ENCODE data around the gene CEND1.

Gene CEND1

GRCh38 chr11:789943-790342, at the start of gene CEND1:
Gene CEND1, minus strand, starts transcription at chr11:790090. Its CDS starts 1,514 bp downstream, at chr11:788576.
- no peak for ATAC-seq (ENCODE audit: insufficient read depth, low read depth)
- Histone ChIP-seq H2AFZ (ENCODE audit: low read depth, low read length) (no peak within 1 kb of the TSS), H3K4me2 (ENCODE audit: insufficient read depth, low read length) (no peak within 1 kb of the TSS), H3K27me3 (ENCODE audit: insufficient read depth, low read length, poor library complexity) (no peaks in the 10 kb centered on the region), H3K9me3 (ENCODE audit: insufficient read depth, low read length, severe bottlenecking) (no peaks in the 10 kb centered on the region), H3K27ac (ENCODE audit: low read length) (no peak within 1 kb of the TSS), H3K36me3 (ENCODE audit: insufficient read depth, low read length) (peaks cover 29% of the 10 kb centered on the region), H3K9ac (ENCODE audit: low read depth, low read length) (no peak within 1 kb of the TSS), H3K4me3 (ENCODE audit: low read depth in 1 of 2, low read length in 2 of 2) (no peak within 1 kb of the TSS), H3K4me1 (ENCODE audit: insufficient read depth, low read length) (peaks cover 3% of the 10 kb centered on the region), H4K20me1 (ENCODE audit: insufficient read depth, low read length) (peaks cover 25% of the 10 kb centered on the region), H3K79me2 (ENCODE audit: insufficient read depth, low read length) (no peaks in the 10 kb centered on the region)
- DNase-seq, result no peak
- TF ChIP-seq CTCF (IDR thresholded peaks at IDR 0.05; ENCODE audit: borderline replicate concordance, extremely low read depth, low read length, poor library complexity, severe bottlenecking) (no peak), EZH2 (IDR thresholded peaks at IDR 0.05; ENCODE audit: borderline replicate concordance, low read depth, low read length, severe bottlenecking) (no peak)

- Histone ChIP-seq H3K9ac (ENCODE audit: low read depth, low read length) (no peak overlapping the region), H3K27me3 (ENCODE audit: insufficient read depth, low read length, poor library complexity) (no peaks in the 10 kb centered on the region), H2AFZ (ENCODE audit: low read depth, low read length) (no peak overlapping the region), H3K79me2 (ENCODE audit: insufficient read depth, low read length) (peaks cover 21% of the 10 kb centered on the region), H3K9me3 (ENCODE audit: insufficient read depth, low read length, severe bottlenecking) (no peaks in the 10 kb centered on the region), H3K4me3 (ENCODE audit: low read depth in 1 of 2, low read length in 2 of 2) (no peak overlapping the region), H3K36me3 (ENCODE audit: insufficient read depth, low read length) (peaks cover 45% of the 10 kb centered on the region), H3K4me1 (ENCODE audit: insufficient read depth, low read length) (peaks cover 33% of the 10 kb centered on the region), H4K20me1 (ENCODE audit: insufficient read depth, low read length) (peaks cover 28% of the 10 kb centered on the region; the same call in 1 of the 2 replicates), H3K27ac (ENCODE audit: low read length) (no peak overlapping the region), H3K4me2 (ENCODE audit: insufficient read depth, low read length) (no peak overlapping the region)
- DNase-seq, result no peak
- TF ChIP-seq CTCF (IDR thresholded peaks at IDR 0.05; ENCODE audit: borderline replicate concordance, extremely low read depth, low read length, poor library complexity, severe bottlenecking), result no peak
- no peak for TF ChIP-seq EZH2 (IDR thresholded peaks at IDR 0.05; ENCODE audit: borderline replicate concordance, low read depth, low read length, severe bottlenecking)
- ATAC-seq (ENCODE audit: insufficient read depth, low read depth), result no peak
Measured at GRCh38 chr11:839280-839623, 49.4 kb upstream of the CEND1 start.

GRCh38 chr11:838441-839279, 48.8 kb upstream of the CEND1 start:
- Histone ChIP-seq H3K4me2 (ENCODE audit: insufficient read depth, low read length) (no peak overlapping the region), H3K27me3 (ENCODE audit: insufficient read depth, low read length, poor library complexity) (no peaks in the 10 kb centered on the region), H4K20me1 (ENCODE audit: insufficient read depth, low read length) (peaks cover 26% of the 10 kb centered on the region; the same call in 1 of the 2 replicates), H3K4me1 (ENCODE audit: insufficient read depth, low read length) (peaks cover 30% of the 10 kb centered on the region), H3K36me3 (ENCODE audit: insufficient read depth, low read length) (peaks cover 45% of the 10 kb centered on the region), H3K79me2 (ENCODE audit: insufficient read depth, low read length) (peaks cover 21% of the 10 kb centered on the region), H3K9me3 (ENCODE audit: insufficient read depth, low read length, severe bottlenecking) (no peaks in the 10 kb centered on the region), H3K4me3 (ENCODE audit: low read depth in 1 of 2, low read length in 2 of 2) (no peak overlapping the region), H3K27ac (ENCODE audit: low read length) (no peak overlapping the region), H2AFZ (ENCODE audit: low read depth, low read length) (no peak overlapping the region), H3K9ac (ENCODE audit: low read depth, low read length) (no peak overlapping the region)
- no peak for TF ChIP-seq EZH2 (IDR thresholded peaks at IDR 0.05; ENCODE audit: borderline replicate concordance, low read depth, low read length, severe bottlenecking)
- TF ChIP-seq CTCF (IDR thresholded peaks at IDR 0.05; ENCODE audit: borderline replicate concordance, extremely low read depth, low read length, poor library complexity, severe bottlenecking), result no peak
- no peak for DNase-seq
- no peak for ATAC-seq (ENCODE audit: insufficient read depth, low read depth)

All from DND-41 (cell line).